HCT116 (cell line): ENCODE results near the gene CCDC71. TPM values are rescaled to one million over a fixed set of nuclear protein-coding genes. Genes with fewer than 3 reads are reported as not detected.

ENCODE experiments used
- ATAC-seq: fragments of 200-7000 bp; cut with Tn5 transposase; 2 replicates; pipeline ENCODE4 v1.9.1; 2020; ENCODE audit warnings: mild to moderate bottlenecking, moderate library complexity
- BruUV-seq: library from RNA; stranded (reverse); fragments of 400-500 nt; replicated peaks from 2 replicates; lab custom pipeline; 2021; lab: Mats Ljungman, UMichigan
- CTCF ChIA-PET: fragments of 300-600 bp; sonication (Branson Sonifier 250); formaldehyde crosslinking; loops from one replicate; lab custom pipeline; 2021; ENCODE audit warnings: antibody characterized with exemption; lab: Charles Lee
- POLR2A ChIA-PET: fragments of 300-600, 350-600 bp; sonication (Branson Sonifier 250); formaldehyde crosslinking; loops from one replicate; lab custom pipeline; 2021; ENCODE audit warnings: antibody characterized with exemption; lab: Charles Lee
- RAD21 ChIA-PET, 2 experiments: fragments of 300-600 bp; sonication (Branson Sonifier 250); formaldehyde crosslinking; loops; one replicate each; lab custom pipeline; 2023; ENCODE audit warnings: low total read pairs in 2 of 2; ENCODE audit not compliant: uncharacterized antibody in 2 of 2, unreplicated experiment in 2 of 2, low non-redundant PET in 1 of 2; lab: Charles Lee
- DNase-seq: peaks from one replicate; pipeline ENCODE4 v3.0.0-alpha.2; 2010; ENCODE audit warnings: low read depth, low spot score
- H2AFZ ChIP-seq: fragments of 200-600 bp; shearing (Covaris generic), sonication (generic); 2 replicates; pipeline ENCODE4 v1.6.1; 2017; ENCODE audit warnings: low read depth, mixed run types, mixed read lengths, antibody characterized with exemption, low read length; ENCODE audit not compliant: poor library complexity, severe bottlenecking
- H3K27ac ChIP-seq: 2 replicates; pipeline ENCODE4 v1.5.1; 2012; ENCODE audit warnings: low read depth, low read length
- H3K27me3 ChIP-seq: fragments of 200-600 bp; sonication (generic); 2 replicates; pipeline ENCODE4 v1.6.1; 2016; ENCODE audit warnings: mixed run types, low read length, mixed read lengths; ENCODE audit not compliant: insufficient read depth
- H3K36me3 ChIP-seq, 2 experiments: fragments of 200-500 bp in 1 of 2; fragments of 200-600 bp in 1 of 2; sonication (Bioruptor generic) in 1 of 2; sonication (generic) in 1 of 2; 2 replicates each; pipeline versions ENCODE4 v1.5.1 to v1.6.1; 2014 to 2016; ENCODE audit warnings: low read length in 2 of 2, inconsistent platforms in 1 of 2, mixed read lengths in 1 of 2, mixed run types in 1 of 2; ENCODE audit not compliant: insufficient read depth in 2 of 2, control insufficient read depth in 1 of 2
- H3K4me1 ChIP-seq, 2 experiments: fragments of 200-600 bp in 1 of 2; sonication (generic) in 1 of 2; 2 replicates each; pipeline versions ENCODE4 v1.5.1 to v1.6.1; 2012 to 2017; ENCODE audit warnings: low read length in 2 of 2, inconsistent platforms in 1 of 2, mild to moderate bottlenecking in 1 of 2, mixed read lengths in 1 of 2, mixed run types in 1 of 2, moderate library complexity in 1 of 2; ENCODE audit not compliant: insufficient read depth in 2 of 2, control insufficient read depth in 1 of 2
- H3K4me2 ChIP-seq: fragments of 200-600 bp; sonication (generic); 2 replicates; pipeline ENCODE4 v1.6.1; 2017; ENCODE audit warnings: mixed run types, low read length, mixed read lengths
- H3K4me3 ChIP-seq, 2 experiments: fragments of 200-600 bp in 1 of 2; sonication (generic) in 1 of 2; replicated peaks in 1 of 2; 2 replicates each; pipeline ENCODE4 v1.5.1; 2011 to 2016; ENCODE audit warnings: low read length in 2 of 2, control low read depth in 1 of 2, low read depth in 1 of 2, mild to moderate bottlenecking in 1 of 2, mixed read lengths in 1 of 2, mixed run types in 1 of 2
- H3K79me2 ChIP-seq: fragments of 200-600 bp; sonication (generic); 2 replicates; pipeline ENCODE4 v1.6.1; 2017; ENCODE audit warnings: mild to moderate bottlenecking, mixed run types, low read length, moderate library complexity, mixed read lengths; ENCODE audit not compliant: insufficient read depth
- H3K9ac ChIP-seq: fragments of 200-600 bp; sonication (generic); 2 replicates; pipeline ENCODE4 v1.6.1; 2016; ENCODE audit warnings: low read length, mixed read lengths
- H3K9me2 ChIP-seq: fragments of 200-600 bp; sonication (generic), shearing (Covaris generic); 2 replicates; pipeline ENCODE4 v1.6.1; 2017; ENCODE audit warnings: mixed run types, mild to moderate bottlenecking, moderate library complexity; ENCODE audit not compliant: insufficient read depth
- H3K9me3 ChIP-seq, 2 experiments: fragments of 200-500 bp in 1 of 2; fragments of 200-600 bp in 1 of 2; sonication (Bioruptor generic) in 1 of 2; sonication (generic) in 1 of 2; 2 replicates each; pipeline ENCODE4 v1.6.1; 2014 to 2017; ENCODE audit warnings: low read length in 2 of 2, mixed read lengths in 2 of 2, inconsistent platforms in 1 of 2, low read depth in 1 of 2, mild to moderate bottlenecking in 1 of 2, mixed run types in 1 of 2, moderate library complexity in 1 of 2; ENCODE audit not compliant: control insufficient read depth in 1 of 2, insufficient read depth in 1 of 2
- H4K20me1 ChIP-seq: fragments of 200-600 bp; sonication (generic), shearing (Covaris generic); 2 replicates; pipeline ENCODE4 v1.6.1; 2017; ENCODE audit warnings: mixed run types, mild to moderate bottlenecking, moderate library complexity; ENCODE audit not compliant: insufficient read depth
- CEBPB ChIP-seq: IDR thresholded peaks from 2 replicates; pipeline ENCODE4 v1.6.1; 2012; ENCODE audit warnings: low read depth
- EGR1 ChIP-seq: IDR thresholded peaks from 2 replicates; pipeline ENCODE4 v1.6.1; 2012; ENCODE audit warnings: low read depth
- ELF1 ChIP-seq: IDR thresholded peaks from 2 replicates; pipeline ENCODE4 v1.6.1; 2012; ENCODE audit warnings: low read depth, borderline replicate concordance
- EZH2 ChIP-seq: fragments of 200-600 bp; sonication (generic); IDR thresholded peaks from 2 replicates; pipeline ENCODE4 v1.6.1; 2017; ENCODE audit warnings: antibody characterized with exemption, mixed run types
- EZH2phosphoT487 ChIP-seq: fragments of 200-600 bp; IDR thresholded peaks from 2 replicates; pipeline ENCODE4 v1.6.1; 2018; ENCODE audit warnings: antibody characterized with exemption, borderline replicate concordance
- FOSL1 ChIP-seq: IDR thresholded peaks from 2 replicates; pipeline ENCODE4 v1.6.1; 2012; ENCODE audit warnings: low read depth
- POLR2AphosphoS5 ChIP-seq: IDR thresholded peaks from 2 replicates; pipeline ENCODE4 v1.6.1; 2011; ENCODE audit warnings: mild to moderate bottlenecking, low read depth, low read length, moderate library complexity
- YY1 ChIP-seq: IDR thresholded peaks from 2 replicates; pipeline ENCODE4 v1.6.1; 2011; ENCODE audit warnings: low read length, low read depth, moderate library complexity, mild to moderate bottlenecking; ENCODE audit not compliant: insufficient replicate concordance; ENCODE audit errors: extremely low read depth
- intact Hi-C: fragments of 100-400 bp; cut with micrococcal nuclease; formaldehyde crosslinking; loops from 2 replicates; pipeline ENCODE4 v1.10.0; 2022
- total RNA-seq: library from RNA; stranded (reverse); gene quantifications from one replicate; pipeline ENCODE4 v1.2.1, GENCODE V29; 2021; ENCODE audit not compliant: unreplicated experiment
- TF ChIP-seq, protein P1 (sequence below): IDR thresholded peaks from 2 replicates; pipeline ENCODE4 v1.6.1; 2012; ENCODE audit warnings: low read depth
- TF ChIP-seq, protein P2 (sequence below): IDR thresholded peaks from 2 replicates; pipeline ENCODE4 v1.6.1; 2011; ENCODE audit warnings: mild to moderate bottlenecking, low read length, moderate library complexity; ENCODE audit not compliant: insufficient replicate concordance; ENCODE audit errors: extremely low read depth

The CCDC71 gene
- total RNA-seq, 1 experiment from 2014 or later, result 32.8 TPM

DNA sequence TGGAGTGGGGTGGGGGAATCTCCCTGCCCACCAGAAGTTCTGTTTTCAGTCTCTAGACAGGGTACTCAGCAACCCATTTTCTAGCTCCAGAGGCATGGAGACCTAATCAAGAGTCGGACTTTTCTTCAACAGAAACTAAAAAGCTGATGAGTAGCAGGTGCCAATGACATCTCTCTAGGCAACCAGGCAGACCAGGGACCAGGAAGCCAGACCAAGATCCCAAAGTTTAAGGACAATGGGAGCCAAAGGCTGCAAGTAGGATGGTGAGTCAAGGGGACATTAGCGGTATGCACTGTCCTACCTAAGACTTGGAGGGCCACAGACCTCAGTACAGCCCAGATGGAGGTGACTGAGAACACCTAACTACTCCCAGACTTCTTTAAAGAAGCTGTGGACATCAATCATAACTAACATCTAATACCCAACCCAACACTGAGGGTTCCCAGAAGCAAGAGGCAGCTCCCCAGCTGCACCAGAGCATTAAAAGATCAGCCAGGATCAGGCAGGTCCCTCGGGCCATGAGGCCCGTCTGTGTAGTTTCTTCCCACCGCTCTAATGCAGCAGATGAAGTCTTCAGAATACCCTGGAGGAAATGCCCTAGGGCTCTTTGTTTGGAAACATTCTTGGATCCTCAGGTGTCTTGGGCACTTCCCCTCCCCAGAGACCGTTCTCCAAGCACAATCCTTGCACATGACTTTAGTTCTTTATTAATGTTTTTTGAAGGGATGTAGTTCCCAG, 979 bp downstream of the CCDC71 start:
- H3K4me3 ChIP-seq, result peak overlapping the region; percentile 77 to 99
- H3K4me1 ChIP-seq, result peaks cover 9 to 23% of the 10 kb centered on the region in 2 experiments
- peak overlapping the region; percentile 84 for H3K27ac ChIP-seq
- TF ChIP-seq POLR2AphosphoS5, result peak; percentile 33; the same call in 1 of the 2 replicates
- TF ChIP-seq, protein P1, sequence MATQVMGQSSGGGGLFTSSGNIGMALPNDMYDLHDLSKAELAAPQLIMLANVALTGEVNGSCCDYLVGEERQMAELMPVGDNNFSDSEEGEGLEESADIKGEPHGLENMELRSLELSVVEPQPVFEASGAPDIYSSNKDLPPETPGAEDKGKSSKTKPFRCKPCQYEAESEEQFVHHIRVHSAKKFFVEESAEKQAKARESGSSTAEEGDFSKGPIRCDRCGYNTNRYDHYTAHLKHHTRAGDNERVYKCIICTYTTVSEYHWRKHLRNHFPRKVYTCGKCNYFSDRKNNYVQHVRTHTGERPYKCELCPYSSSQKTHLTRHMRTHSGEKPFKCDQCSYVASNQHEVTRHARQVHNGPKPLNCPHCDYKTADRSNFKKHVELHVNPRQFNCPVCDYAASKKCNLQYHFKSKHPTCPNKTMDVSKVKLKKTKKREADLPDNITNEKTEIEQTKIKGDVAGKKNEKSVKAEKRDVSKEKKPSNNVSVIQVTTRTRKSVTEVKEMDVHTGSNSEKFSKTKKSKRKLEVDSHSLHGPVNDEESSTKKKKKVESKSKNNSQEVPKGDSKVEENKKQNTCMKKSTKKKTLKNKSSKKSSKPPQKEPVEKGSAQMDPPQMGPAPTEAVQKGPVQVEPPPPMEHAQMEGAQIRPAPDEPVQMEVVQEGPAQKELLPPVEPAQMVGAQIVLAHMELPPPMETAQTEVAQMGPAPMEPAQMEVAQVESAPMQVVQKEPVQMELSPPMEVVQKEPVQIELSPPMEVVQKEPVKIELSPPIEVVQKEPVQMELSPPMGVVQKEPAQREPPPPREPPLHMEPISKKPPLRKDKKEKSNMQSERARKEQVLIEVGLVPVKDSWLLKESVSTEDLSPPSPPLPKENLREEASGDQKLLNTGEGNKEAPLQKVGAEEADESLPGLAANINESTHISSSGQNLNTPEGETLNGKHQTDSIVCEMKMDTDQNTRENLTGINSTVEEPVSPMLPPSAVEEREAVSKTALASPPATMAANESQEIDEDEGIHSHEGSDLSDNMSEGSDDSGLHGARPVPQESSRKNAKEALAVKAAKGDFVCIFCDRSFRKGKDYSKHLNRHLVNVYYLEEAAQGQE, result no peak
- peaks cover 11 to 17% of the 10 kb centered on the region in 2 experiments for H3K36me3 ChIP-seq
- ATAC-seq, result no peak
- H3K4me2 ChIP-seq, result peak overlapping the region; percentile 88
- POLR2A ChIA-PET, result no interaction called here
- RAD21 ChIA-PET, result no interaction called here
- H2AFZ ChIP-seq, result no peak overlapping the region
- intact Hi-C loops, result no loop called here
- no peaks in the 10 kb centered on the region for H3K9me3 ChIP-seq
- H3K9ac ChIP-seq, result peak overlapping the region; percentile 97
- H3K27me3 ChIP-seq, result no peaks in the 10 kb centered on the region
- no peaks in the 10 kb centered on the region for H3K9me2 ChIP-seq
- DNase-seq, result no peak
- H3K79me2 ChIP-seq, result peaks cover 32% of the 10 kb centered on the region
- BruUV-seq, result TSS peak; percentile 48
- H4K20me1 ChIP-seq, result no peaks in the 10 kb centered on the region
- CTCF ChIA-PET, result interaction anchor here (0.8 kb wide), 1 partner anchor 15 kb away, joined by 3 read pairs; no protein-coding TSS in a partner anchor

DNA sequence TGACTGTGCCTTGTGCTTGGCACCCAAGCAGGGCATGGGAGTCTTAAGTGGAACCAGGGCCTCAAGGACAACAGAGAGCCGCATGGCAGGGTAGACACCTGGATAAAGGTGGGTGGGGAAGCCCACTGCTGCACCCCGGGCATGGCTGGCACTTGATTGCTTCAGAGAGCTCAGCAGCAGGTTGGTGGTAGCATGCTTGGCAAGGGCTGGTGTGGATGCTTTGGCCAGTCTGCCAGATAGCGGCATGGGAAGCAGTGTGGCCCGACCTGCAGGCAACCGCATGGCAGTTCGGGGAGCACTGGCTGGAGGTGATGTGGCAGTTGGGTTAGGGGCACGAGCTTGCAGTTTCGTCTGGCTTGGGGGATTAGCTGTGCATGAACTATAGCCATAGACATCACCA, 2.5 kb downstream of the CCDC71 start:
- H3K36me3 ChIP-seq, result peaks cover 11 to 17% of the 10 kb centered on the region in 2 experiments
- H3K27me3 ChIP-seq, result no peaks in the 10 kb centered on the region
- no peaks in the 10 kb centered on the region for H3K9me2 ChIP-seq
- DNase-seq, result no peak
- H3K4me3 ChIP-seq, result no peak overlapping the region
- intact Hi-C loops, result no loop called here
- no peak overlapping the region for H3K9ac ChIP-seq
- TF ChIP-seq, protein P2, sequence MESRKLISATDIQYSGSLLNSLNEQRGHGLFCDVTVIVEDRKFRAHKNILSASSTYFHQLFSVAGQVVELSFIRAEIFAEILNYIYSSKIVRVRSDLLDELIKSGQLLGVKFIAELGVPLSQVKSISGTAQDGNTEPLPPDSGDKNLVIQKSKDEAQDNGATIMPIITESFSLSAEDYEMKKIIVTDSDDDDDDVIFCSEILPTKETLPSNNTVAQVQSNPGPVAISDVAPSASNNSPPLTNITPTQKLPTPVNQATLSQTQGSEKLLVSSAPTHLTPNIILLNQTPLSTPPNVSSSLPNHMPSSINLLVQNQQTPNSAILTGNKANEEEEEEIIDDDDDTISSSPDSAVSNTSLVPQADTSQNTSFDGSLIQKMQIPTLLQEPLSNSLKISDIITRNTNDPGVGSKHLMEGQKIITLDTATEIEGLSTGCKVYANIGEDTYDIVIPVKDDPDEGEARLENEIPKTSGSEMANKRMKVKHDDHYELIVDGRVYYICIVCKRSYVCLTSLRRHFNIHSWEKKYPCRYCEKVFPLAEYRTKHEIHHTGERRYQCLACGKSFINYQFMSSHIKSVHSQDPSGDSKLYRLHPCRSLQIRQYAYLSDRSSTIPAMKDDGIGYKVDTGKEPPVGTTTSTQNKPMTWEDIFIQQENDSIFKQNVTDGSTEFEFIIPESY, result no peak
- no peak for TF ChIP-seq ELF1
- no peak for TF ChIP-seq EGR1
- no peak for TF ChIP-seq POLR2AphosphoS5
- no peak for TF ChIP-seq EZH2phosphoT487
- TF ChIP-seq CEBPB, result no peak
- no peak for TF ChIP-seq YY1
- no peak for TF ChIP-seq FOSL1
- no peak for TF ChIP-seq EZH2
- TF ChIP-seq, all 23 proteins: peak for 0
- peaks cover 32% of the 10 kb centered on the region for H3K79me2 ChIP-seq
- POLR2A ChIA-PET, result no interaction called here
- RAD21 ChIA-PET, result no interaction called here
- no TSS peak for BruUV-seq
- H4K20me1 ChIP-seq, result no peaks in the 10 kb centered on the region
- H3K9me3 ChIP-seq, result no peaks in the 10 kb centered on the region
- CTCF ChIA-PET, result no interaction called here
- no peak for ATAC-seq
- no peak overlapping the region for H3K4me2 ChIP-seq
- H3K4me1 ChIP-seq, result peaks cover 9 to 18% of the 10 kb centered on the region in 2 experiments
- H2AFZ ChIP-seq, result no peak overlapping the region
- no peak overlapping the region for H3K27ac ChIP-seq
